ENCODE data around the gene SOCS4.
"Not testable (repeated sequence)": the region's sequence is repeated elsewhere in the genome, so short reads cannot be mapped to it uniquely, and the experiment has no call there.

Gene SOCS4

GRCh38 chr14:55051423-55052268, 24.6 kb downstream of the SOCS4 start, which contains the start of gene MAPK1IP1L:
Gene MAPK1IP1L (plus strand): TSS chr14:55051647. CDS start chr14:55061684, 10,037 bp downstream.
- in situ Hi-C loops (cut with HindIII; ENCODE audit: low sequenced_read_pairs): no loop called here

GRCh38 chr14:55052269-55052930, 25.4 kb downstream of the SOCS4 start:
- in situ Hi-C loops (cut with HindIII; ENCODE audit: low sequenced_read_pairs): no loop called here

- in situ Hi-C loops (cut with HindIII; ENCODE audit: low sequenced_read_pairs): no loop called here
Observed at GRCh38 chr14:55053018-55053417, 26.0 kb downstream of the SOCS4 start.

- in situ Hi-C loops (cut with HindIII; ENCODE audit: low sequenced_read_pairs): no loop called here
Observed at GRCh38 chr14:55053500-55053899, 26.5 kb downstream of the SOCS4 start.

DNA sequence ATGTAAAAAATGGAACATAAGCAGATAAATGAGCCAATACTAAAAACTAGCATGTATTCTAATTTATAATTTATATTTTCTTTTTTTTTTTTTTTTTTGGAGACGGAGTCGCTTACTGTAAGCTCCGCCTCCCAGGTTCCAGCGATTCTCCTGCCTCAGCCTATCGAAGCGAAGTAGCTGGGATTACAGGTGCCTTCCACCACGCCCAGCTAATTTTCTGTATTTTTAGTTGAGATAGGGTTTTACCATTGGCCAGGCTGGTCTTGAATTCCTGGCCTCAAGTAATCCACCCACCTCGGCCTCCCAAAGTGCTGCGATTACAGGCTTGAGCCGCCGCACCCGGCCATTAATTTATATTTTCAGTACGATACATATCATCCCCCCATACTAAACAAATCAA, 27.1 kb downstream of the SOCS4 start:
- in situ Hi-C loops (cut with HindIII; ENCODE audit: low sequenced_read_pairs): no loop called here

DNA sequence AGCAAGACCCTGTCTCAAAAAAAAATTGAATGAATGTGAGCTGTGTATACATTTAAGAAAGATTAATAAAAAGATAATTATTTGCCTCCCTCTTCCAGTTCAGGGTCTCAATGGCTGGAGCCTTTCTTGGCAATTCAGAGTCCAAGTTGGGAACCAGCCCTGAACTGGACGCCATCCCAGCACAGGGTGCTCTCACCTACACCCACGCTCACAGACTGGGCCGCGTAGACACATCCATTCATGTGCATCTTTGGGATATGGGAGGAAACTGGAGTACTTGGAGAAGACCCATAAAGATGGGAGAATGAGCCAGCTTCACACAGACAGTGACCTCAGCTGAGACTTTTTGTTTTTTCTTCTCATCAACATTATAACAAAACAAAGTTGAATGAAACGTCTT, 30.9 kb downstream of the SOCS4 start:
- in situ Hi-C loops (cut with HindIII; ENCODE audit: low sequenced_read_pairs): no loop called here

DNA sequence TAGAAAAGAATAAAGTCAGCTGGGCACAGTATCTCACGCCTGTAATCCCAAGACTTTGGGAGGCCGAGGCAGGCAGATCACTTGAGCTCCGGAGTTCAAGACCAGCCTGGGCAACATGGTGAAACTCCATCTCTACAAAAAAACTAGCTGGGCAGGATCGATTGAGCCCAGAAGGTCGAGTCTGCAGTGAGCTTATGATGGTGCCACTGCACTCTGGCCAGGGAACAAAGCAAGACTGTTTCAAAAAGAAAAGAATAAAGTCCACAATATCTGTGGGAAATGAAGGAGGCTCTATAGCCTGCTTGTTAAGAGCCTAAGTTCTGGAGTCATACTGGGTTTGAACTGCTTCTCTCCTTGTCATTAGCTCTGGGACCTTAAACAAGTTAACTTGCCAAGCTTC, 32.3 kb downstream of the SOCS4 start:
- in situ Hi-C loops (cut with HindIII; ENCODE audit: low sequenced_read_pairs): no loop called here

- in situ Hi-C loops (cut with HindIII; ENCODE audit: low sequenced_read_pairs): no loop called here
Observed at GRCh38 chr14:55062517-55063351, 35.7 kb downstream of the SOCS4 start.

GRCh38 chr14:55064896-55065295, 37.9 kb downstream of the SOCS4 start:
- in situ Hi-C loops (cut with HindIII; ENCODE audit: low sequenced_read_pairs): loop anchor here (5.0 kb wide), 1 partner anchor 87 kb away; no protein-coding TSS in a partner anchor

- in situ Hi-C loops (cut with HindIII; ENCODE audit: low sequenced_read_pairs): loop anchor here (5.0 kb wide), 1 partner anchor 87 kb away; no protein-coding TSS in a partner anchor
Observed at GRCh38 chr14:55065411-55065810, 38.4 kb downstream of the SOCS4 start.

DNA sequence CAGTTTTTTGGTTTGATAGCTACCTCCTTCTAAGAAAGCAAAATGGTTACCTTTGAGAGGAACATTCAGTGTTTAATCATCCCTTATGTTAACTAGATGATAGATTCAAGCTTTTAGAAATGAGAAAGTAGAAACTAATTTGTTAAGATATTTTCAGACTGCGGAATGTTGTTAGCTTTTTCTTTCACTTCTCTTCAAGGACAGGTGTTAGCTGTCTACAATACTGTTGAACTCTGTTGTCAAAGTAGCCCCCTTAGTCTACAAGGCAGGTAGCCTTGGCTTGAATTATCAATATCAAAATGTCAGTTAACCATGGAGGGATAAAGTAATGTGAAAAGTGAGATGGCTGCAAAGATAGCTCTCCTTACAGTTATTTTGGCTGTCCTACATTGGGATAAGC, 39.2 kb downstream of the SOCS4 start:
- in situ Hi-C loops (cut with HindIII; ENCODE audit: low sequenced_read_pairs): loop anchor here (5.0 kb wide), 1 partner anchor 86 kb away; no protein-coding TSS in a partner anchor

GRCh38 chr14:55070981-55071411, 44.0 kb downstream of the SOCS4 start:
- in situ Hi-C loops (cut with HindIII; ENCODE audit: low sequenced_read_pairs): no loop called here

DNA sequence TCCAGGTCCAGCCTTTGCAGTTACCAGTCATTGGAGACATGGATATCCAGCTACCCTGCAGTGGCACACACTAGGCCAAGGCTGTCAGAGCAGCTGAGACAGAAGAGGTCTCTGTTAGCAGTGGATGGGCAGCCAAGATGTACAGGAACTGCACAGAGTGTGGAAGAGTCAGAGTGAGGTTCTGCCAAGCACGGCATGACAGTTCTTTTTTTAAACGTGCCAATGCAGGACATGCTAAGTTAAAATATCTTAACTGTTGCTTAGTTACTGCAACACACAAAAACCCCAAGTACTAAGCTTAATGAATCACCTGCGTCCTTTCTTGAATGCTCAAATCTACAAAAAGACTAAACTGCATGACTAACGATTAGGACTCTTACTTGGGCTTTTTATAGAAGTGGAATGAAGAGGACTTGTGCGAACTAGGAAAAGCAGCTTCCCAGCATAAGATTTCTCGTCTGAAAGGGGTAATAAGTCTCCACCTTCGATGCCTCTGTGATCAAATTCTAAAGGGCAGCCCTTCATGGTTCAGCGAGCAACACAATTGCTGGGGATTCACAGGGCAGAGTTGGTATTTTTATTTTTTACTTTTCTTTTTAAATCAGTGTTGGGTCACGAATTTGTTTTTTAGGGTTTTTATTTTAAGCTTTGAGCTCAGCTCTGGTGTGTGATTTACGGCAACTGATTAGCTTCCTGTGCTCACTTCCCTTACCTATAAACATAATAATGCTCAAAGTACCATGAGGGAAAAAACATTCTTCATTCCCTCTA, 45.0 kb downstream of the SOCS4 start:
- in situ Hi-C loops (cut with HindIII; ENCODE audit: low sequenced_read_pairs): no loop called here

DNA sequence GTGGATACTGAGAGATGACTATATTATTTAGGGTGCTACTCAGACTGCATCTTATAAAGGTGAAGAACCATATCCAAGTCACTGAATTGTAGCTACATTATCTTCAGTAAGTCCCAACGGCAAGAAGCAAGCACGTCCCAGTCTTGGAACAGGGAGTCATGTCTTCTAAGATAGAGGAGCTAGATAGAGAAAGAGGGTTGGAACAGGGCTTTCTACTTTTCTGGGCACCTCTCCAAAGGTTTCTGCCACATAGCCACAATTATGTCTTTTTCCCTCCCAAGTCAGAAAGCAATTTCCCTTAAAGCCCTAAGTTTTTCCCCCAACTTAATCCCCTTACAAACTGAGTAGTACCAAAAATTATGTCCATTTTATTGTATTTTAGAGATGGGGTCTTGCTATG, 46.8 kb downstream of the SOCS4 start:
- in situ Hi-C loops (cut with HindIII; ENCODE audit: low sequenced_read_pairs): no loop called here

- in situ Hi-C loops (cut with HindIII; ENCODE audit: low sequenced_read_pairs): no loop called here
Observed at GRCh38 chr14:55074662-55075061, 47.6 kb downstream of the SOCS4 start.

DNA sequence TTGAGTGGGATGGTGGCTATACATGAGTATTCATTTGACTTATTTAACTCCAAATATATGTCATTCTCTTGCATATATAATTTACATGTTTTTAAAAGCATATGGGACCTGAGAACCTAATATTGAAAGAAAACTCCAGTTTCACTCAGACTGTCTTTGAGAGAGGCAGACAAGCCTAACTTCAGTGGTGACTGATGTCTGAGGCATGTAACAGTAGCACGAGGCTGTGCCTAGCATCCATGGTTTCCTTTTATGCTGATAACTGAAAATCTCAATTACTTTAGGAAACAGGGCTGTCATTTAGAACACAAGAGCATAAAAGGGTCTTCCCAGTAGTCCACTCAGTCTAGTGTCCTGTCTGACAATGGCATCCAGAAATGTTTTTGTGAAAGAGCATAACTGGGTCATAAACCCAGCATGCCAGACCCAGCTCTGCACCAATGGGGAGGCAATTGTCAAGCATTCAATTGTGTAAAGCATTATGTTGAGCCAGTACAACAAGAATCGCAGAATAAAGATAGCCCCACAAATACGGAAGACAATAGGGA, 48.7 kb downstream of the SOCS4 start:
- in situ Hi-C loops (cut with HindIII; ENCODE audit: low sequenced_read_pairs): no loop called here

GRCh38 chr14:55077170-55078151, 50.4 kb downstream of the SOCS4 start:
- in situ Hi-C loops (cut with HindIII; ENCODE audit: low sequenced_read_pairs): no loop called here

DNA sequence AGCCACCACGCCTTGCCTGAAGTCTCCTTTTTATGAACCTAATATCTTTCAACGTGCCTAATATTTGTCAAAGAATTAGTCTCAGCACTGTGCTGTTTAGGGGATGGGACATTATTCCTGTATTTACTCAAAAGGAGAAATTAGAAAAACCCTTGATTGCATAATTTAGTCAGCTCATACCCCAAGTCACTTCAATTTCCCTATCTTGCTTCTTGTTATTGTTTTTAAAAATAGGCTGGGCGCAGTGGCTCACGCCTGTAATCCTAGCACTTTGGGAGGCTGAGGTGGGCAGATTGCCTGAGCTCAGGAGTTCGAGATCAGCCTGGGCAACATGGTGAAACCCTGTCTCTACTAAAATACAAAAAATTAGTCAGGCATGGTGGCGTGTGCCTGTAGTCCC, 52.9 kb downstream of the SOCS4 start:
- in situ Hi-C loops (cut with HindIII; ENCODE audit: low sequenced_read_pairs): not testable (repeated sequence)
